ENCODE results near the gene CDK2AP2. TPM values are rescaled to one million over a fixed set of nuclear protein-coding genes. Genes with fewer than 3 reads are reported as not detected.
"Not testable (repeated sequence)": the region's sequence is repeated elsewhere in the genome, so short reads cannot be mapped to it uniquely, and the experiment has no call there.

CDK2AP2 gene, protein sequence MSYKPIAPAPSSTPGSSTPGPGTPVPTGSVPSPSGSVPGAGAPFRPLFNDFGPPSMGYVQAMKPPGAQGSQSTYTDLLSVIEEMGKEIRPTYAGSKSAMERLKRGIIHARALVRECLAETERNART
- total RNA-seq: 2.6 TPM

DNA sequence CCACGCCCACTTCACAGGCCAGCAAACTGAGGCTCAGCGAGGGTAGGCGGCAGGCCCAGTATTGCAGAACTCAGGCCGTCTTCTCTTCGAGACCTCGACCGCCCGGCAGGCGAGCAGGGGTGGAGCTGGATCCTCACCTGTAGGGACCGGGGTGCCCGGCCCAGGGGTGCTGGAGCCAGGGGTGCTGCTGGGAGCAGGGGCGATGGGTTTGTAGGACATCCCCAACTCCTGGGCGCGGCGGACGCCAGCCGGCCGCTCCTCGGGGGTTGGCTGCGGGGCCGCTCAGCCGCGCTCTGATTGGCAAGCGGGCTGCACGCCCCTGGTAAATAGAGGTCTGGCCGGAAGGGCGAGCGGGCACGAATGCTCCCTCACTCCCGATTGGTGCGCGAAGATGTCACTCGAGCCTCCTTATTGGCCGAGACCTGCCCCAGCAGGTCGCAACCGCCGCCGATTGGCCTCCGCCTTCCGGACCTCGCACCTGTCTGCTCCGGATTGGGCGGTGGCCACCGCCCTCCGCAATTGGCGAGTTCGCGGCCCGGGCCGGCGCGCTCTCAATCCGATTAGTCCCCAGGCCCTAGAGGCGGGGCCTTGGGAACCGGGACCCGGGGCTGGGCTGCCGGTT is at the start of gene CDK2AP2:
Gene CDK2AP2, minus strand, starts transcription at position 299 of the 622 bp plus-strand sequence. Its CDS starts 80 bp downstream, at position 219.
- Histone ChIP-seq H3K27me3 (ENCODE audit: control insufficient read depth in 3 of 3, insufficient read depth in 3 of 3, low read length in 3 of 3) (peaks cover 3 to 7% (median 7%) of the 10 kb centered on the region in 3 donors), H3K9ac (ENCODE audit: low read depth in 1 of 3, low read length in 3 of 3) (peak within 1 kb of the TSS; percentile 90 to 97 (median 93)), H3K4me1 (ENCODE audit: control insufficient read depth in 3 of 3, insufficient read depth in 3 of 3, low read length in 3 of 3) (peaks cover 27 to 43% (median 39%) of the 10 kb centered on the region in 3 donors), H3K27ac (ENCODE audit: low read depth, low read length) (peak within 1 kb of the TSS; percentile 96), H3K4me3 (ENCODE audit: low read length in 3 of 3) (peak within 1 kb of the TSS; percentile 80 to 94 (median 84)), H3K9me3 (ENCODE audit: control insufficient read depth in 3 of 3, low read length in 3 of 3) (no peaks in the 10 kb centered on the region), H3K36me3 (ENCODE audit: control insufficient read depth in 3 of 3, insufficient read depth in 3 of 3, low read length in 3 of 3) (peaks cover 0 to 4% (median 0%) of the 10 kb centered on the region in 3 donors)

DNA sequence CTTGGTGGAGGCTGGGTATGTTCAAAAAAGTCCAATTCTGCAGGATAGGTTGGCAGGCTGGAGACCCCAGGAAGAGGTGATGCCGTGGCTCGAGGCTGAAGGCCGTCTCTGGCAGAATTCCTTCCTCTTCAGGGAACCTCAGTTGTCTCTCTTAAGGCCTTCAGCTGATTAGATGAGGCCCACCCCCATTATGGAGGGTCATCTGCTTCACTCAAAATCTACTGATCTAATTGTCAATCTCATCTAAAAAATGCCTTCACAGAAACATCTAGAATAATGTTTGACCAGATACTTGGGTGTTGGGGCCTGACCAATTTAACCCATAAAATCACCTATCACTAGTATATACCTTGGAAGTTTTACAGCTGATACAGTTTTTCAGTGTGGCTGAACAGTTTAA is 48.3 kb upstream of the CDK2AP2 start:
- H3K9ac ChIP-seq (ENCODE audit: low read depth in 1 of 3, low read length in 3 of 3): no peak overlapping the region
- H3K36me3 ChIP-seq (ENCODE audit: control insufficient read depth in 3 of 3, insufficient read depth in 3 of 3, low read length in 3 of 3): no peaks in the 10 kb centered on the region
- H3K4me1 ChIP-seq (ENCODE audit: control insufficient read depth in 3 of 3, insufficient read depth in 3 of 3, low read length in 3 of 3): peaks cover 7% of the 10 kb centered on the region in 3 donors
- H3K9me3 ChIP-seq (ENCODE audit: control insufficient read depth in 3 of 3, low read length in 3 of 3): no peaks in the 10 kb centered on the region
- H3K27me3 ChIP-seq (ENCODE audit: control insufficient read depth in 3 of 3, insufficient read depth in 3 of 3, low read length in 3 of 3): peaks cover 0 to 3% (median 0%) of the 10 kb centered on the region in 3 donors
- H3K27ac ChIP-seq (ENCODE audit: low read depth, low read length): no peak overlapping the region
- no peak overlapping the region for H3K4me3 ChIP-seq (ENCODE audit: low read length in 3 of 3)

DNA sequence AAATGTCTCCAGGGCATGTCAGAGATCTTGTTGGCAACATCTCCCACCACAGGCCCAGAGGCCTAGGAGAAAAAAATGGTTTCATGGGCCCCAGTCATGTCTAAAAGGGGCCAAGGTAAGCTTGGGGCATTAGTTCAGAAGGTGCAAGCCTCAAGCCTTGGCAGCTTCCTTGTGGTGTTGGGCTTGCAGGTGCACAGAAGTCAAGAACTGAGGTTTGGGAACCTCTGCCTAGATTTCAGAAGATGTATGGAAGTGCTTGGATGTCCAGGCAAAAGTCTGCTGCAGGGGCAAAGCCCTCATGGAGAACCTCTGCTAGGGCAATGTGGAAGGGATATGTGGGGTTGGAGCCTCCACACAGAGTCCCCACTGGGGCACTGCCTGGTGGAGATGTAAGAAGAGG is 43.7 kb upstream of the CDK2AP2 start:
- H3K9ac ChIP-seq (ENCODE audit: low read depth in 1 of 3, low read length in 3 of 3); H3K36me3 ChIP-seq (ENCODE audit: control insufficient read depth in 3 of 3, insufficient read depth in 3 of 3, low read length in 3 of 3); H3K4me3 ChIP-seq (ENCODE audit: low read length in 3 of 3); H3K4me1 ChIP-seq (ENCODE audit: control insufficient read depth in 3 of 3, insufficient read depth in 3 of 3, low read length in 3 of 3); H3K27ac ChIP-seq (ENCODE audit: low read depth, low read length); H3K9me3 ChIP-seq (ENCODE audit: control insufficient read depth in 3 of 3, low read length in 3 of 3); H3K27me3 ChIP-seq (ENCODE audit: control insufficient read depth in 3 of 3, insufficient read depth in 3 of 3, low read length in 3 of 3): not testable (repeated sequence)

DNA sequence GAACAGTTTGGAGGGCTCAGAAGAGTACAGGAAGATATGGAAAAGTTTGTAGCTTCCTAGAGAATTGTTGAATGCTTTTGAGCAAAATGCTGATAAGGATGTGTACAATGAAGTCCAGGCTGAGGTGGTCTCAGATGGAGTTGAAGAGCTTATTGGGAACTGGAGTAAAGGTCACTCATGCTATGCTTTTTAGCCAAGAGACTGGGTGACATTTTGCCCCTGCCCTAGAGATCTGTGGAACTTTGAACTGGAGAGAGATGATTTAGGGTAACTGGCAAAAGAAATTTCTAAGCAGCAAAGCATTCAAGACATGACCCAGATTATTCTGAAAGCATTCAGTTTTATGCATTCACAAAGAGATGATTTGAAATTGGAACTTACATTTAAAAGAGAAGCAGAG is 43.2 kb upstream of the CDK2AP2 start:
- H3K4me1 ChIP-seq (ENCODE audit: control insufficient read depth in 3 of 3, insufficient read depth in 3 of 3, low read length in 3 of 3): no peaks in the 10 kb centered on the region
- H3K27ac ChIP-seq (ENCODE audit: low read depth, low read length): no peak overlapping the region
- no peaks in the 10 kb centered on the region for H3K9me3 ChIP-seq (ENCODE audit: control insufficient read depth in 3 of 3, low read length in 3 of 3)
- H3K36me3 ChIP-seq (ENCODE audit: control insufficient read depth in 3 of 3, insufficient read depth in 3 of 3, low read length in 3 of 3): no peaks in the 10 kb centered on the region
- no peak overlapping the region for H3K4me3 ChIP-seq (ENCODE audit: low read length in 3 of 3)
- no peak overlapping the region for H3K9ac ChIP-seq (ENCODE audit: low read depth in 1 of 3, low read length in 3 of 3)
- H3K27me3 ChIP-seq (ENCODE audit: control insufficient read depth in 3 of 3, insufficient read depth in 3 of 3, low read length in 3 of 3): no peaks in the 10 kb centered on the region

DNA sequence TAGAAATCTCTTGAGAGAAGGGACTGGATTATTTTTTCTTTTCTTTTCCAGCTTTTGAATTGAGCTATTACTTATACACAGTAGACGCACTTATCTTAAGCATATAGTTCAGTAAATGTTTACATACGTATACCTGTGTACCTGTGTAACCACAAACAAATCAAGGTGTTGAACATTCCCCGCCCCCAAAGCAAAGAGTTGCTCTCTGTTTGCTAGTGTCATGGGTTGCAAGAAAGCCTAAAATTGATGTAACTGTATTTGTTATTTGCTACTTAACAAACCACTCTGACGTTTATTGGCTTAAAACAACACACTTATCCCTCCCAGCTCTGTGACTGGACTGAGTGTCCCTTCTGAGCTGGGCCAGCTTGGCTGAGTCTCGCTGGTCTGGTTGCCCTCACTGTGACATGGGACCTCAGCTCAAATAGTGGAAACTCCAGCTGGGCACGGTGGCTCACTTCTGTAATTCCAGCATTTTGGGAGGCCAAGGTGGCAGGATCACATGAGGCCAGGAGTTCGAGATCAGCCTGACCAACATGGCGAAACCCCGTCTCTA is 40.7 kb upstream of the CDK2AP2 start:
- H3K27ac ChIP-seq (ENCODE audit: low read depth, low read length): no peak overlapping the region
- H3K4me1 ChIP-seq (ENCODE audit: control insufficient read depth in 3 of 3, insufficient read depth in 3 of 3, low read length in 3 of 3): peaks cover 8 to 9% (median 8%) of the 10 kb centered on the region in 3 donors
- H3K36me3 ChIP-seq (ENCODE audit: control insufficient read depth in 3 of 3, insufficient read depth in 3 of 3, low read length in 3 of 3): no peaks in the 10 kb centered on the region
- H3K9me3 ChIP-seq (ENCODE audit: control insufficient read depth in 3 of 3, low read length in 3 of 3): no peaks in the 10 kb centered on the region
- H3K27me3 ChIP-seq (ENCODE audit: control insufficient read depth in 3 of 3, insufficient read depth in 3 of 3, low read length in 3 of 3): no peaks in the 10 kb centered on the region
- no peak overlapping the region for H3K9ac ChIP-seq (ENCODE audit: low read depth in 1 of 3, low read length in 3 of 3)
- no peak overlapping the region for H3K4me3 ChIP-seq (ENCODE audit: low read length in 3 of 3)

DNA sequence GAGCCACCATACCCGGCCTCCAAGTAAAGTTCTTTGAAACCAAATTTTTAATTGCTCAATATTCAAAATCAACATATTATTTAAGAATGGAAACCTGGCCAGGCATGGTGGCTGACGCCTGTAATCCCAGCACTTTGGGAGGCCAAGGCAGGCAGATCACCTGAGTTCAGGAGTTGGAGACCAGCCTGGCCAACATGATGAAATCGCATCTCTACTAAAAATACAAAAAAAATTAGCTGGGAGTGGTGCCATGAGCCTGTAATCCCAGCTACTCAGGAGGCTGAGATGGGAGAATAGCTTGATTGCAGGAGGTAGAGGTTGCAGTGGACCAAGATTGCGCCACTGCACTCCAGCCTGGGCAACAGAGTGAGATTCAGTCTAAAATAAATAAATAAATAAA is 40.1 kb upstream of the CDK2AP2 start:
- H3K27me3 ChIP-seq (ENCODE audit: control insufficient read depth in 3 of 3, insufficient read depth in 3 of 3, low read length in 3 of 3): not testable (repeated sequence)

DNA sequence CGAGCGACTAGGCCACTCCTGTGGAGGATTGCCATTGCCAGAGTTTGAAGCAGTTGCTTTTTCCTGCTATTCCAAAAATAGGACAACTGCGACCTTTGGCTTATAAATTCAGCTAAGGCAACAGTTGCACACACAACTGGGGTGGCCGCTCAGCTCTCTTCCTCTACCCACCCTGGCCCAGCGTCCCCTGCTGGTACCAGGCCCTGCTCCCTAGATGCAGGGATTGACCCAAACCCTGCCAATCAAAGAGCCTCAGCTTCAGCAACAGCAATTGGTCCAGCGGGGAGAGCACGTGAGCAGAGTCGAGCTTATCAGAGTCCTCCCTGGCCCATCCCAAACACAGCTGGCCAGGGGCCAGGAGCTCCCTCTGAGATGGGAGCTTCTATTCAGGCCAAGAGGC is 37.3 kb upstream of the CDK2AP2 start:
- Histone ChIP-seq H3K4me3 (ENCODE audit: low read length in 3 of 3) (no peak overlapping the region), H3K27me3 (ENCODE audit: control insufficient read depth in 3 of 3, insufficient read depth in 3 of 3, low read length in 3 of 3) (no peaks in the 10 kb centered on the region), H3K27ac (ENCODE audit: low read depth, low read length) (peak overlapping the region; percentile 47), H3K36me3 (ENCODE audit: control insufficient read depth in 3 of 3, insufficient read depth in 3 of 3, low read length in 3 of 3) (no peaks in the 10 kb centered on the region), H3K9me3 (ENCODE audit: control insufficient read depth in 3 of 3, low read length in 3 of 3) (no peaks in the 10 kb centered on the region), H3K9ac (ENCODE audit: low read depth in 1 of 3, low read length in 3 of 3) (no peak overlapping the region), H3K4me1 (ENCODE audit: control insufficient read depth in 3 of 3, insufficient read depth in 3 of 3, low read length in 3 of 3) (peaks cover 8 to 9% (median 8%) of the 10 kb centered on the region in 3 donors)

More for the DNA sequence above, 40.1 kb upstream of the CDK2AP2 start:
- H3K9ac ChIP-seq (ENCODE audit: low read depth in 1 of 3, low read length in 3 of 3); H3K4me3 ChIP-seq (ENCODE audit: low read length in 3 of 3); H3K36me3 ChIP-seq (ENCODE audit: control insufficient read depth in 3 of 3, insufficient read depth in 3 of 3, low read length in 3 of 3); H3K9me3 ChIP-seq (ENCODE audit: control insufficient read depth in 3 of 3, low read length in 3 of 3); H3K4me1 ChIP-seq (ENCODE audit: control insufficient read depth in 3 of 3, insufficient read depth in 3 of 3, low read length in 3 of 3); H3K27ac ChIP-seq (ENCODE audit: low read depth, low read length): not testable (repeated sequence)

DNA sequence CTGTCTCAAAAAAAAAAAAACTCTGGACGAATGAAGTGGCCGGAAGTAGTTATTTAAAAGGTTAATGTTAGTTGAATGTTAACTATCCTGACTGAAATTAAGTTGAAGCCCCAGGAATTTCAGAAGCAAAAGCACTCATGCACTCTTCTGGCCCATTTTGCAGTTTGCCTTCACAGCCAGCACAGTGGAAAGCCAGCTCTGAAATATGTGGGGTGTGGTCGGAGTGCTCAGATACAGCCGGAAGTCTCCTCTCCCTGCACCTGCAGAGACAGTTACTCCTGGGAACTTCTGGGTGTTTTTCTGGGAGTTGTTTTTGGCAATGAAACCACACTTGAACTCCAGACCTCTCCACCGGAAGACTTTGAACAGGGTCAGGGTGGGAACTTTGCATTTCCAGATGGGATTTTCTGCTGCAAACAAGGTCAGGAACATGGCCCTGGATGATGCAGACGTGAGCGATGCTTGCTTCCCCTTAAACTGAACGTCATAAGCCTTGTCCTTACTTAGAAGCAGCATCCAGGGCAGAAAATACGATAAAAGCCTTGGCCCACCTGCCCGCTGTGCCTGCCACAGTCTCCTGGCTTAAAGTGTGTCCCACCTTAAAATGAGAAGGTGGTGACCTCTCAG is 36.8 kb upstream of the CDK2AP2 start:
- H3K4me3 ChIP-seq (ENCODE audit: low read length in 3 of 3): no peak overlapping the region
- H3K27ac ChIP-seq (ENCODE audit: low read depth, low read length): peak overlapping the region; percentile 47
- H3K9me3 ChIP-seq (ENCODE audit: control insufficient read depth in 3 of 3, low read length in 3 of 3): no peaks in the 10 kb centered on the region
- H3K27me3 ChIP-seq (ENCODE audit: control insufficient read depth in 3 of 3, insufficient read depth in 3 of 3, low read length in 3 of 3): no peaks in the 10 kb centered on the region
- no peak overlapping the region for H3K9ac ChIP-seq (ENCODE audit: low read depth in 1 of 3, low read length in 3 of 3)
- H3K4me1 ChIP-seq (ENCODE audit: control insufficient read depth in 3 of 3, insufficient read depth in 3 of 3, low read length in 3 of 3): peaks cover 8 to 9% (median 8%) of the 10 kb centered on the region in 3 donors
- H3K36me3 ChIP-seq (ENCODE audit: control insufficient read depth in 3 of 3, insufficient read depth in 3 of 3, low read length in 3 of 3): no peaks in the 10 kb centered on the region

DNA sequence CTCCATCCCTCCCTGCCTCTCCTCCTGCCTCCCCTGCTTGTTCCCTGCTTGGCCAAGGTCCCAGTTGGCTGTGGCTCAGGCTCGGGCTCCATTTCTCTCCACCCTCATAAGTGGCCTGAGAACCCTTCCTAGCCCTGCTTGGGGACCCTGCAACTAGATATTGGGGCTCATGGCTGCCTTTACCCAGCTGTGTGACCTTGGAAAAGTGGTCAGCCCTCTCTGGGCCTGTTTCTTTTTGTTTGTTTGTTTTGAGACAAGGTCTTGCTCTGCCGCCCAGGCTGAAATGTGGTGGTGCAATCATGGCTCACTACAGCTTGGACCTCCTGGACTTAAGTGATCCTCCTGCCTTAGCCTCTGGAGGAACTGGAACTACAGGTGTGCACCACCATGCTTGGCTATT is 35.6 kb upstream of the CDK2AP2 start:
- peaks cover 8 to 9% (median 8%) of the 10 kb centered on the region in 3 donors for H3K4me1 ChIP-seq (ENCODE audit: control insufficient read depth in 3 of 3, insufficient read depth in 3 of 3, low read length in 3 of 3)
- no peak overlapping the region for H3K9ac ChIP-seq (ENCODE audit: low read depth in 1 of 3, low read length in 3 of 3)
- H3K27ac ChIP-seq (ENCODE audit: low read depth, low read length): no peak overlapping the region
- no peak overlapping the region for H3K4me3 ChIP-seq (ENCODE audit: low read length in 3 of 3)
- no peaks in the 10 kb centered on the region for H3K9me3 ChIP-seq (ENCODE audit: control insufficient read depth in 3 of 3, low read length in 3 of 3)
- peaks cover 0 to 3% (median 0%) of the 10 kb centered on the region in 3 donors for H3K27me3 ChIP-seq (ENCODE audit: control insufficient read depth in 3 of 3, insufficient read depth in 3 of 3, low read length in 3 of 3)
- no peaks in the 10 kb centered on the region for H3K36me3 ChIP-seq (ENCODE audit: control insufficient read depth in 3 of 3, insufficient read depth in 3 of 3, low read length in 3 of 3)

DNA sequence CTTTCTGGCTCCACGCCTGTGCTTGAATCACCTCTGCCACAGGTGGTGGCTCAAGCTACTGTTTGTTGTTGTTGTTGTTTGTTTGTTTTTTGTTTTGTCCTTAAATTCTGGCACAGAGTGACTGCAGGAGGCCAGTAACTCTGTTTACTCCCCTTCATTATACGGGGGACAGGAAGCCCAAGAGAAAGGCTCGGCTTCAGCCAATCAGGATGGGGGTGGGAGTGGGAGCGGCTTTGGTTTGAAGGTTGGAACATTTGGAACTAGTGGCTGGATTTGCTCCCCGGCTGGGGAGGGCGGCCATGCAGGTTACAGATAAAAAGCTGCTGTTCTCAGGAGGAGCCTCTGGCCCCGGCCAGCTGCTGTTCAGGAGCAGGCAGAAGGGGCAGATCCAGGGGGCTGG is 35.0 kb upstream of the CDK2AP2 start:
- Histone ChIP-seq H3K4me1 (ENCODE audit: control insufficient read depth in 3 of 3, insufficient read depth in 3 of 3, low read length in 3 of 3) (peaks cover 8 to 9% (median 8%) of the 10 kb centered on the region in 3 donors), H3K27ac (ENCODE audit: low read depth, low read length) (no peak overlapping the region), H3K9ac (ENCODE audit: low read depth in 1 of 3, low read length in 3 of 3) (no peak overlapping the region), H3K27me3 (ENCODE audit: control insufficient read depth in 3 of 3, insufficient read depth in 3 of 3, low read length in 3 of 3) (peaks cover 0 to 3% (median 0%) of the 10 kb centered on the region in 3 donors), H3K36me3 (ENCODE audit: control insufficient read depth in 3 of 3, insufficient read depth in 3 of 3, low read length in 3 of 3) (no peaks in the 10 kb centered on the region), H3K9me3 (ENCODE audit: control insufficient read depth in 3 of 3, low read length in 3 of 3) (no peaks in the 10 kb centered on the region), H3K4me3 (ENCODE audit: low read length in 3 of 3) (no peak overlapping the region)
